HL-60 (cell line): ENCODE data around the gene RUNX2.

Experiments
- DNase-seq, 2 experiments: peaks; one replicate each; pipeline ENCODE4 v3.0.0-alpha.2; 2010 to 2020; ENCODE audit warnings: low read depth in 1 of 2, low spot score in 1 of 2
- H3K27ac ChIP-seq: fragments of 250-450 bp; sonication (Bioruptor Pico); replicated peaks from 2 replicates; pipeline ENCODE4 v1.5.1; 2020; ENCODE audit warnings: mild to moderate bottlenecking, moderate library complexity
- H3K27me3 ChIP-seq: fragments of 250-450 bp; sonication (Bioruptor Pico); 2 replicates; pipeline ENCODE4 v1.5.1; 2021; ENCODE audit warnings: mild to moderate bottlenecking, moderate library complexity; ENCODE audit not compliant: insufficient read depth, poor library complexity, severe bottlenecking
- H3K4me3 ChIP-seq: replicated peaks from 2 replicates; pipeline ENCODE4 v1.5.1; 2011; ENCODE audit warnings: mild to moderate bottlenecking, control low read depth, low read length; ENCODE audit not compliant: insufficient read depth
- CTCF ChIP-seq: IDR thresholded peaks from one replicate; pipeline ENCODE4 v1.5.1; 2011; ENCODE audit warnings: low read length, control low read depth, inconsistent platforms; ENCODE audit not compliant: insufficient read depth
- GABPA ChIP-seq: IDR thresholded peaks from 2 replicates; pipeline ENCODE4 v1.6.1; 2012; ENCODE audit warnings: low read depth
- POLR2AphosphoS5 ChIP-seq: IDR thresholded peaks from 2 replicates; pipeline ENCODE4 v1.6.1; 2012; ENCODE audit warnings: low read depth
- SPI1 ChIP-seq: IDR thresholded peaks from 2 replicates; pipeline ENCODE4 v1.6.1; 2012; ENCODE audit warnings: low read depth, mild to moderate bottlenecking, borderline replicate concordance
- TF ChIP-seq, protein P1 (sequence below): IDR thresholded peaks from 2 replicates; pipeline ENCODE4 v1.6.1; 2012; ENCODE audit warnings: low read depth; ENCODE audit not compliant: insufficient replicate concordance

Gene RUNX2

GRCh38 chr6:45574014-45574461, 245.9 kb downstream of the RUNX2 start:
- Histone ChIP-seq H3K4me3 (no peak overlapping the region), H3K27ac (no peak overlapping the region), H3K27me3 (no peaks in the 10 kb centered on the region)
- TF ChIP-seq POLR2AphosphoS5 = no peak
- TF ChIP-seq, protein P1, sequence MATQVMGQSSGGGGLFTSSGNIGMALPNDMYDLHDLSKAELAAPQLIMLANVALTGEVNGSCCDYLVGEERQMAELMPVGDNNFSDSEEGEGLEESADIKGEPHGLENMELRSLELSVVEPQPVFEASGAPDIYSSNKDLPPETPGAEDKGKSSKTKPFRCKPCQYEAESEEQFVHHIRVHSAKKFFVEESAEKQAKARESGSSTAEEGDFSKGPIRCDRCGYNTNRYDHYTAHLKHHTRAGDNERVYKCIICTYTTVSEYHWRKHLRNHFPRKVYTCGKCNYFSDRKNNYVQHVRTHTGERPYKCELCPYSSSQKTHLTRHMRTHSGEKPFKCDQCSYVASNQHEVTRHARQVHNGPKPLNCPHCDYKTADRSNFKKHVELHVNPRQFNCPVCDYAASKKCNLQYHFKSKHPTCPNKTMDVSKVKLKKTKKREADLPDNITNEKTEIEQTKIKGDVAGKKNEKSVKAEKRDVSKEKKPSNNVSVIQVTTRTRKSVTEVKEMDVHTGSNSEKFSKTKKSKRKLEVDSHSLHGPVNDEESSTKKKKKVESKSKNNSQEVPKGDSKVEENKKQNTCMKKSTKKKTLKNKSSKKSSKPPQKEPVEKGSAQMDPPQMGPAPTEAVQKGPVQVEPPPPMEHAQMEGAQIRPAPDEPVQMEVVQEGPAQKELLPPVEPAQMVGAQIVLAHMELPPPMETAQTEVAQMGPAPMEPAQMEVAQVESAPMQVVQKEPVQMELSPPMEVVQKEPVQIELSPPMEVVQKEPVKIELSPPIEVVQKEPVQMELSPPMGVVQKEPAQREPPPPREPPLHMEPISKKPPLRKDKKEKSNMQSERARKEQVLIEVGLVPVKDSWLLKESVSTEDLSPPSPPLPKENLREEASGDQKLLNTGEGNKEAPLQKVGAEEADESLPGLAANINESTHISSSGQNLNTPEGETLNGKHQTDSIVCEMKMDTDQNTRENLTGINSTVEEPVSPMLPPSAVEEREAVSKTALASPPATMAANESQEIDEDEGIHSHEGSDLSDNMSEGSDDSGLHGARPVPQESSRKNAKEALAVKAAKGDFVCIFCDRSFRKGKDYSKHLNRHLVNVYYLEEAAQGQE = no peak
- TF ChIP-seq SPI1 = no peak
- TF ChIP-seq CTCF = no peak
- TF ChIP-seq GABPA = no peak
- peak; percentile 12 to 23 for DNase-seq

DNA sequence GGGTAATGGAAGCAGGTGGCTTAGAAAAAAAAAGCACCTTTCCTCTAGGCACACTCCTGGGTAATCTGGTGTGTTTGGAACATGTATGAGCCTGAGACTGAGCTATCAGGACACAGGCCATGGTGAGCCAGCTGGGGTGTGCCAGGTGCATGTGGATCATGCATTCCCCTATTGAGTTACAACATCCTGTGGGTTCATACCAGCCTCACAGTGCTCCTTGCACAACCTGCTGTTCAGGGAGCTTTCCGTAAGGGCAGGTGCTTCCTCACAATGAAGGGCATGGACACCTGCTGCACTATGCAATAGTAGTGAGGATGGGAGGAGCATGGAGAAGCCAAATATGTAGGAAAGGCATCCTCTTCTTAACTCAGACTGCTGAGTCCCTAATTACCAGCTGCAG, 246.8 kb downstream of the RUNX2 start:
- peak; percentile 70 to 82 for DNase-seq
- no peaks in the 10 kb centered on the region for H3K27me3 ChIP-seq
- TF ChIP-seq GABPA (peak; percentile 58; the same call in 1 of the 2 replicates), POLR2AphosphoS5 (peak; percentile 100), CTCF (no peak)
- H3K4me3 ChIP-seq = no peak overlapping the region
- H3K27ac ChIP-seq = no peak overlapping the region

DNA sequence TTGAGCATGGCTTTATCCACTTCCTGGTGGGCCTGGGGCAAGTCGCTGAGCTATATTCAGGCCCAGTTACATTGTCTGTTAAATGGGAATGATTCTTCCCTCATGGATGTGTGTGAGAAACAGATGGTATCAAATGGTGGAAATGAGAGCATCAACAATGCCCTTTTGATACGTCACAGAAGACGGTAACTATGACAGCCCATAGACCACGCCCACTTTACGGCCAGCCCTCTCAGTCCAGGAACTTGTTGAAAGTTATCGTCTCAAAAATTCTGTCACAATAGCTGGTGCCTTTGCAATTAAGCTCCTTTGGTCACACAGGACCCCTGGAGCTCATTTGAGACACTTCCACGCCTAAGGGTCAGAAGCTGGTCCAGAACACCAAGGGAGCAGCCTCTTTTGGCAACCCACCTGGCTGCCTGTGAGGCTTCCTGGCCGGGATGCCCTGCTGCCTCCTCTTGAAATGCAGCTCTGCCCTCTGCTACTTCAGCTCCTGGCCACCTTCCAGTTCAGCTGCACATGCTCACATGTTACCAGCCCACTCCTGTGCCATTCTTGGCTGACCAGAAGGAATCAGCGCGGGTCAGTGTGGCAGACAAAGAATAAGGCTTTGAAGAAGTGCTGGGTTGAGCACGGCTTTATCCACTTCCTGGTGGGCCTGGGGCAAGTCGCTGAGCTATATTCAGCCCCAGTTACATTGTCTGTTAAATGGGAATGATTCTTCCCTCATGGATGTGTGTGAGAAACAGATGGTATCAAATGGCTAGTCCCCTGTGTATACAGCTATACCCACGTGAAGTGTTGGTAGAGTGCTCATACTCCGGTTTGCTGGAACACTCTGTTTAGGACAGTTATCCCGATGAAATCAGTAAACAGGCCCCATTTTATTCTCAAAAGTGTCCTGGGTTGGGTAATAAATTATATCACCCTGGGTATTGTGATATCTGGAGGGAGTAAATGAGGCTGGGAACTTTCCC, 248.8 kb downstream of the RUNX2 start:
- Histone ChIP-seq H3K27me3 (no peaks in the 10 kb centered on the region), H3K27ac (no peak overlapping the region), H3K4me3 (no peak overlapping the region)
- no peak for DNase-seq
- TF ChIP-seq SPI1 = no peak
- TF ChIP-seq, protein P1 = no peak
- no peak for TF ChIP-seq CTCF
- TF ChIP-seq GABPA = no peak
- no peak for TF ChIP-seq POLR2AphosphoS5
